Retinal pigment epithelial cell (primary cell): ENCODE data around the gene MAGI2.

ENCODE experiments used
- DNase-seq: peaks from one replicate; pipeline ENCODE4 v3.0.0-alpha.2; 2010; ENCODE audit warnings: low read depth
- H3K4me3 ChIP-seq: 2 replicates; pipeline ENCODE4 v1.5.1; 2011; ENCODE audit warnings: mild to moderate bottlenecking, low read length, control low read depth, moderate library complexity
- TF ChIP-seq, protein P1 (sequence below): conservative IDR thresholded peaks from 2 replicates; pipeline ENCODE4 v1.5.1; 2011; ENCODE audit warnings: low read depth, low read length, control low read depth, inconsistent platforms

The MAGI2 gene

DNA sequence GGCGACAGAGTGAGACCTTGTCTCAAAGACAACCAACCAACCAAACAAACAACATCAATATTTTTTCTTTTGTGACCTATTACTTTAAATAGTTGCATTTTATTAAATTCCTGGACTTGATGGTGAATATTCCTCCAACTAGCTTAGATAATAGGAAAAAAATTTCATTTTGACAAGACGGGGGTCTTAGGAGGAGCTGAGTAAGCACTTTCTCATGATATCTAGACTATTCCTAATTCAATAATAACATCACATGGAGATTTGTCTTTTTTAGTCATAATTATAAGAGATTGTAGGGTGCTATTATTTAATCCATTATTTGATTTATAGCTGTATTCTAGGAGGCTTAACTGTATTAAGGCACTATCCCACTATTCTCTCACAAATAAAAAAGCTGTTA lies 952.4 kb downstream of the MAGI2 start:
- no peak overlapping the region for H3K4me3 ChIP-seq
- TF ChIP-seq, protein P1, sequence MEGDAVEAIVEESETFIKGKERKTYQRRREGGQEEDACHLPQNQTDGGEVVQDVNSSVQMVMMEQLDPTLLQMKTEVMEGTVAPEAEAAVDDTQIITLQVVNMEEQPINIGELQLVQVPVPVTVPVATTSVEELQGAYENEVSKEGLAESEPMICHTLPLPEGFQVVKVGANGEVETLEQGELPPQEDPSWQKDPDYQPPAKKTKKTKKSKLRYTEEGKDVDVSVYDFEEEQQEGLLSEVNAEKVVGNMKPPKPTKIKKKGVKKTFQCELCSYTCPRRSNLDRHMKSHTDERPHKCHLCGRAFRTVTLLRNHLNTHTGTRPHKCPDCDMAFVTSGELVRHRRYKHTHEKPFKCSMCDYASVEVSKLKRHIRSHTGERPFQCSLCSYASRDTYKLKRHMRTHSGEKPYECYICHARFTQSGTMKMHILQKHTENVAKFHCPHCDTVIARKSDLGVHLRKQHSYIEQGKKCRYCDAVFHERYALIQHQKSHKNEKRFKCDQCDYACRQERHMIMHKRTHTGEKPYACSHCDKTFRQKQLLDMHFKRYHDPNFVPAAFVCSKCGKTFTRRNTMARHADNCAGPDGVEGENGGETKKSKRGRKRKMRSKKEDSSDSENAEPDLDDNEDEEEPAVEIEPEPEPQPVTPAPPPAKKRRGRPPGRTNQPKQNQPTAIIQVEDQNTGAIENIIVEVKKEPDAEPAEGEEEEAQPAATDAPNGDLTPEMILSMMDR = no peak
- no peak for DNase-seq

DNA sequence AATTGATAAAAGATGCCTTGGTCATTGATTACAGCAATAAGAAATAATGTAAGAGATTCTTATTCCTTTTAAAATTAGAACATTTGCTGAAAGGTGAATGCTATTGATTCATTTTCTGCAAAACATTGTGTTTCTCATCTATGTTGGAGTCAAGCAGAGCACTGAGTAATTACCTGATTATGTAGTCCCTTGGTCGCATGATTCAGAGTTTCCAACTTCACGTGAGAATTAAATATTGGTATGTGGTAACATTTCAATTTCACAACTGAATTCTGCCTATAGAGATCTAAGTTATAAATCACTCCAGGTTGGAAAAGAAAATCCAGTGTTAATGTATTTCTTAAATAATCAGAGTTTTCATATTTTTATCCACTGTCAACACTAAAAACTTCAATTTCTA lies 953.5 kb downstream of the MAGI2 start:
- DNase-seq = no peak
- TF ChIP-seq, protein P1 = no peak
- no peak overlapping the region for H3K4me3 ChIP-seq

DNA sequence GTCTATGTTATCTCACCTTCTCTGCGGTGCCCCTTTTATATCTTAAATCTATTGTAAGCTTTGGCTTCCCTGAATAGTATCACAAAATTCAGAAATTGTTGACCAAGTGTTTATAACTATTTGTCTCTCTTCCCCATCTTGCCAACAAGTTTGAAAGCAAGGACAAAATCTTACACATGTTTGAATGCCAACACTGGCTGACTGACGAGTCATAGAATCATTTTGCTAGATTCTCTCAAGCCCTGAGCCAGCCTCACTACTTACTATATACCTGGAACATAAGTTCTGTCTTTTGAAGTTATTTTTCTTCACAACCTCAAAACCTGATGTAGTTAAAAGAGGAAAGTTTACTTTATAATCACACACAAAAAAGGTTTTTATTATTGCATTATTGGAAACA lies 954.2 kb downstream of the MAGI2 start:
- no peak overlapping the region for H3K4me3 ChIP-seq
- TF ChIP-seq, protein P1 = no peak
- no peak for DNase-seq

GRCh38 chr7:78497728-78498427 lies 955.6 kb downstream of the MAGI2 start:
- no peak overlapping the region for H3K4me3 ChIP-seq
- TF ChIP-seq, protein P1 = no peak
- DNase-seq = no peak

GRCh38 chr7:78496096-78496630 lies 957.3 kb downstream of the MAGI2 start:
- no peak for DNase-seq
- no peak overlapping the region for H3K4me3 ChIP-seq
- TF ChIP-seq, protein P1 = no peak

DNA sequence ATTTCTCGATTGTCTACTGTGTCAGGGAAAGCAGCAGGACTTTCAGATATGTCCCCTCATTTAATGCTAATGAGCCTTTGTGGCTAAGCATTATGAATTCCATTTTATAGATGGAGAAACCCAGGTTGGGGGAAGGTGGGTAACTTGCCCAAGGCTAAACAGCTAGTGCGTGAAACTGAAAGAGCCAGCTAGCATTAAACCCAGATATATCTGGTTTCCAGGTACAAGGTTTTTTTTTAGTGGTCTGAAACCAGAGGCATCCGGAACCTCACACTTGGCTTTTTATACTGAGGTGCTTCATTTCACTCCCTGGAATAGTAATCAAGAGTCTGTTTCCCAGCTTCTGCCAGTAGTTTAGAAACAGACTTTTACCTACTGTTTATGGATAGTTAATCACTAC lies 960.1 kb downstream of the MAGI2 start:
- DNase-seq = no peak
- TF ChIP-seq, protein P1 = no peak
- H3K4me3 ChIP-seq = no peak overlapping the region

DNA sequence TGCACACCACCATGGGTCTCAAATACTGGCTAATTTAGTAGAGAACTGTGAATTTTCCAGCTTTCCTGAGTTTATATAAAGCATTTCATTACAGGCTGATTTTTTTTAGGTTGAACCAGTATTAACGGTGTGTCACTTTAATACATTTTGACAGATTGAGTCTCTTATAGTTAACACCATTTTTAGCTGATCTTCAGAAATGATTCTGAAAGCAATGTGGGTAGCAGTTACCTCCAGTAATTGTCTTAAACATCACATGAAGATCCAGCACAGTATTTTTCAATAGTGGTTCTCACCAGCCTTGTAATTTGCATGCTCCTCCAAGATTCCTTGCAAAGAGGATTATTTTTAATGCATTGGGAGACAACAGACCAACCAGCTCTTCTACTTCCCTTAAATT lies 961.3 kb downstream of the MAGI2 start:
- TF ChIP-seq, protein P1 = no peak
- H3K4me3 ChIP-seq = no peak overlapping the region
- no peak for DNase-seq
